Measurements from ENCODE around the gene KIAA0319L. TPM values are rescaled to one million over a fixed set of nuclear protein-coding genes. Genes with fewer than 3 reads are reported as not detected.

The KIAA0319L gene
- total RNA-seq, 1 experiment from 2014 or later, result 72.0 TPM

GRCh38 chr1:35530168-35530567 is 27.0 kb downstream of the KIAA0319L start:
- no peak overlapping the region for H3K4me3 ChIP-seq
- ChIA-PET CTCF (no interaction called here), POLR2A (ENCODE audit: unreplicated experiment) (no interaction called here)
- no peak for TF ChIP-seq EZH2 (IDR thresholded peaks at IDR 0.05; ENCODE audit: low read depth)
- TF ChIP-seq CTCF (conservative IDR thresholded peaks at IDR 0.05), result no peak
- no peaks in the 10 kb centered on the region for H4K20me1 ChIP-seq (ENCODE audit: insufficient read depth)
- intact Hi-C loops (cut with micrococcal nuclease; ENCODE audit: unreplicated experiment), result no loop called here
- H3K27ac ChIP-seq, result no peak overlapping the region
- no peaks in the 10 kb centered on the region for H3K9me2 ChIP-seq (ENCODE audit: insufficient read depth)
- no peak overlapping the region for H3K4me2 ChIP-seq
- no peaks in the 10 kb centered on the region for H3K27me3 ChIP-seq (ENCODE audit: insufficient read depth, low read depth)
- no peak overlapping the region for H2AFZ ChIP-seq
- no peak for DNase-seq
- BruUV-seq (replicated peaks), result no TSS peak
- H3K36me3 ChIP-seq (ENCODE audit: low read depth), result peaks cover 9% of the 10 kb centered on the region; the same call in 1 of the 2 replicates
- 0 out of 2 replicates have a peak, but pooled peaks cover under 1% of the 10 kb centered on the region for H3K79me2 ChIP-seq (ENCODE audit: low read depth)
- no peaks in the 10 kb centered on the region for H3K4me1 ChIP-seq (replicated peaks; ENCODE audit: insufficient read depth)
- no peaks in the 10 kb centered on the region for H3F3A ChIP-seq (ENCODE audit: insufficient read depth, low read depth)
- peaks cover 33% of the 10 kb centered on the region; the same call in 1 of the 2 replicates for H3K9me3 ChIP-seq (ENCODE audit: insufficient read depth, low read depth)

- H3K4me2 ChIP-seq, result no peak overlapping the region
- intact Hi-C loops (cut with micrococcal nuclease; ENCODE audit: unreplicated experiment), result loop anchor here (1.0 kb wide), 1 partner anchor 18 kb away; no protein-coding TSS in a partner anchor
- CTCF ChIA-PET, result no interaction called here
- H2AFZ ChIP-seq, result no peak overlapping the region
- H3K4me3 ChIP-seq, result no peak overlapping the region
- no peaks in the 10 kb centered on the region for H3K79me2 ChIP-seq (ENCODE audit: low read depth)
- 0 out of 2 replicates have a peak, but pooled peaks cover 5% of the 10 kb centered on the region for H3K36me3 ChIP-seq (ENCODE audit: low read depth)
- H4K20me1 ChIP-seq (ENCODE audit: insufficient read depth), result no peaks in the 10 kb centered on the region
- H3F3A ChIP-seq (ENCODE audit: insufficient read depth, low read depth), result peaks cover 21% of the 10 kb centered on the region; the same call in 1 of the 2 replicates
- H3K9me3 ChIP-seq (ENCODE audit: insufficient read depth, low read depth), result peaks cover 16% of the 10 kb centered on the region
- POLR2A ChIA-PET (ENCODE audit: unreplicated experiment), result no interaction called here
- peak in 1 of 2 experiments; percentile 63 for DNase-seq
- H3K9me2 ChIP-seq (ENCODE audit: insufficient read depth), result no peaks in the 10 kb centered on the region
- H3K27ac ChIP-seq, result no peak overlapping the region
- H3K27me3 ChIP-seq (ENCODE audit: insufficient read depth, low read depth), result no peaks in the 10 kb centered on the region
- no TSS peak for BruUV-seq (replicated peaks)
- TF ChIP-seq EZH2 (IDR thresholded peaks at IDR 0.05; ENCODE audit: low read depth) (no peak), CTCF (conservative IDR thresholded peaks at IDR 0.05) (no peak)
- no peaks in the 10 kb centered on the region; the same call in 1 of the 2 replicates for H3K4me1 ChIP-seq (replicated peaks; ENCODE audit: insufficient read depth)
Measured at GRCh38 chr1:35524106-35524505, 33.1 kb downstream of the KIAA0319L start.

GRCh38 chr1:35519432-35519831 is 37.8 kb downstream of the KIAA0319L start:
- CTCF ChIA-PET, result no interaction called here
- TF ChIP-seq EZH2 (IDR thresholded peaks at IDR 0.05; ENCODE audit: low read depth) (no peak), CTCF (conservative IDR thresholded peaks at IDR 0.05) (no peak)

More at GRCh38 chr1:35519432-35519831, 37.8 kb downstream of the KIAA0319L start:
- Histone ChIP-seq H3K4me3 (no peak overlapping the region), H3K4me2 (no peak overlapping the region), H3K9me2 (ENCODE audit: insufficient read depth) (no peaks in the 10 kb centered on the region), H3K4me1 (replicated peaks; ENCODE audit: insufficient read depth) (no peaks in the 10 kb centered on the region; the same call in 1 of the 2 replicates), H3K27me3 (ENCODE audit: insufficient read depth, low read depth) (no peaks in the 10 kb centered on the region), H3K36me3 (ENCODE audit: low read depth) (0 out of 2 replicates have a peak, but pooled peaks cover 5% of the 10 kb centered on the region), H4K20me1 (ENCODE audit: insufficient read depth) (peaks cover 7% of the 10 kb centered on the region; the same call in 1 of the 2 replicates), H3K9me3 (ENCODE audit: insufficient read depth, low read depth) (peaks cover 8% of the 10 kb centered on the region), H3F3A (ENCODE audit: insufficient read depth, low read depth) (peaks cover 14% of the 10 kb centered on the region; the same call in 1 of the 2 replicates), H2AFZ (no peak overlapping the region), H3K27ac (no peak overlapping the region), H3K79me2 (ENCODE audit: low read depth) (peaks cover 20% of the 10 kb centered on the region; the same call in 1 of the 2 replicates)
- POLR2A ChIA-PET (ENCODE audit: unreplicated experiment), result interaction anchor here (0.6 kb wide), 1 partner anchor 238 kb away, joined by 11 read pairs; no protein-coding TSS in a partner anchor
- intact Hi-C loops (cut with micrococcal nuclease; ENCODE audit: unreplicated experiment), result no loop called here
- BruUV-seq (replicated peaks), result no TSS peak
- DNase-seq, result no peak
